ENCODE measurements around the gene ADH7.

Gene ADH7

GRCh38 chr4:99403380-99404184 is 31.6 kb downstream of the ADH7 start:
- Histone ChIP-seq H3K4me1 (ENCODE audit: control insufficient read depth, low read length) (no peaks in the 10 kb centered on the region), H3K27ac (ENCODE audit: low read depth, low read length) (no peak overlapping the region), H4K20me1 (ENCODE audit: control insufficient read depth, insufficient read depth, low read depth, low read length) (no peaks in the 10 kb centered on the region), H3K4me3 (ENCODE audit: low read length) (no peak overlapping the region), H3K4me2 (ENCODE audit: low read length) (no peak overlapping the region), H3K27me3 (ENCODE audit: control insufficient read depth, low read length) (peaks cover 17% of the 10 kb centered on the region), H3K9me2 (replicated peaks; ENCODE audit: control insufficient read depth, low read length) (no peaks in the 10 kb centered on the region), H3K79me2 (ENCODE audit: control insufficient read depth, low read length) (no peaks in the 10 kb centered on the region), H3F3A (ENCODE audit: control insufficient read depth, insufficient read depth) (no peaks in the 10 kb centered on the region), H3K36me3 (ENCODE audit: control insufficient read depth, low read length) (no peaks in the 10 kb centered on the region), H3K9me3 (ENCODE audit: control insufficient read depth, insufficient read depth, low read length) (no peaks in the 10 kb centered on the region)
- no peak for TF ChIP-seq EZH2phosphoT487 (IDR thresholded peaks at IDR 0.05; ENCODE audit: borderline replicate concordance, low read length)
- TF ChIP-seq CTCF (IDR thresholded peaks at IDR 0.05; ENCODE audit: low read depth, low read length, poor library complexity, severe bottlenecking), result no peak

GRCh38 chr4:99402765-99403164 is 32.4 kb downstream of the ADH7 start:
- H3K4me2 ChIP-seq (ENCODE audit: low read length), result no peak overlapping the region
- peaks cover 17% of the 10 kb centered on the region for H3K27me3 ChIP-seq (ENCODE audit: control insufficient read depth, low read length)
- H3F3A ChIP-seq (ENCODE audit: control insufficient read depth, insufficient read depth), result no peaks in the 10 kb centered on the region
- no peaks in the 10 kb centered on the region for H3K4me1 ChIP-seq (ENCODE audit: control insufficient read depth, low read length)
- no peaks in the 10 kb centered on the region for H3K9me3 ChIP-seq (ENCODE audit: control insufficient read depth, insufficient read depth, low read length)
- TF ChIP-seq EZH2phosphoT487 (IDR thresholded peaks at IDR 0.05; ENCODE audit: borderline replicate concordance, low read length) (no peak), CTCF (IDR thresholded peaks at IDR 0.05; ENCODE audit: low read depth, low read length, poor library complexity, severe bottlenecking) (no peak)
- H3K9me2 ChIP-seq (replicated peaks; ENCODE audit: control insufficient read depth, low read length), result no peaks in the 10 kb centered on the region
- no peaks in the 10 kb centered on the region for H3K79me2 ChIP-seq (ENCODE audit: control insufficient read depth, low read length)
- no peak overlapping the region for H3K4me3 ChIP-seq (ENCODE audit: low read length)
- no peaks in the 10 kb centered on the region for H3K36me3 ChIP-seq (ENCODE audit: control insufficient read depth, low read length)
- H3K27ac ChIP-seq (ENCODE audit: low read depth, low read length), result no peak overlapping the region
- H4K20me1 ChIP-seq (ENCODE audit: control insufficient read depth, insufficient read depth, low read depth, low read length), result no peaks in the 10 kb centered on the region

GRCh38 chr4:99400831-99401230 is 34.3 kb downstream of the ADH7 start:
- Histone ChIP-seq H3K9me3 (ENCODE audit: control insufficient read depth, insufficient read depth, low read length) (no peaks in the 10 kb centered on the region), H3K79me2 (ENCODE audit: control insufficient read depth, low read length) (no peaks in the 10 kb centered on the region), H4K20me1 (ENCODE audit: control insufficient read depth, insufficient read depth, low read depth, low read length) (no peaks in the 10 kb centered on the region), H3F3A (ENCODE audit: control insufficient read depth, insufficient read depth) (no peaks in the 10 kb centered on the region), H3K9me2 (replicated peaks; ENCODE audit: control insufficient read depth, low read length) (no peaks in the 10 kb centered on the region), H3K4me2 (ENCODE audit: low read length) (no peak overlapping the region), H3K27me3 (ENCODE audit: control insufficient read depth, low read length) (peaks cover 17% of the 10 kb centered on the region), H3K4me3 (ENCODE audit: low read length) (no peak overlapping the region), H3K4me1 (ENCODE audit: control insufficient read depth, low read length) (no peaks in the 10 kb centered on the region), H3K27ac (ENCODE audit: low read depth, low read length) (no peak overlapping the region), H3K36me3 (ENCODE audit: control insufficient read depth, low read length) (no peaks in the 10 kb centered on the region)
- no peak for TF ChIP-seq EZH2phosphoT487 (IDR thresholded peaks at IDR 0.05; ENCODE audit: borderline replicate concordance, low read length)
- no peak for TF ChIP-seq CTCF (IDR thresholded peaks at IDR 0.05; ENCODE audit: low read depth, low read length, poor library complexity, severe bottlenecking)
